ENCODE results near the gene SLC25A43. TPM values are rescaled to one million over a fixed set of nuclear protein-coding genes. Genes with fewer than 3 reads are reported as not detected.
"Not testable (repeated sequence)": the region's sequence is repeated elsewhere in the genome, so short reads cannot be mapped to it uniquely, and the experiment has no call there.

Gene SLC25A43
- total RNA-seq, 1 donor from 2014 or later, result 6.1 TPM

DNA sequence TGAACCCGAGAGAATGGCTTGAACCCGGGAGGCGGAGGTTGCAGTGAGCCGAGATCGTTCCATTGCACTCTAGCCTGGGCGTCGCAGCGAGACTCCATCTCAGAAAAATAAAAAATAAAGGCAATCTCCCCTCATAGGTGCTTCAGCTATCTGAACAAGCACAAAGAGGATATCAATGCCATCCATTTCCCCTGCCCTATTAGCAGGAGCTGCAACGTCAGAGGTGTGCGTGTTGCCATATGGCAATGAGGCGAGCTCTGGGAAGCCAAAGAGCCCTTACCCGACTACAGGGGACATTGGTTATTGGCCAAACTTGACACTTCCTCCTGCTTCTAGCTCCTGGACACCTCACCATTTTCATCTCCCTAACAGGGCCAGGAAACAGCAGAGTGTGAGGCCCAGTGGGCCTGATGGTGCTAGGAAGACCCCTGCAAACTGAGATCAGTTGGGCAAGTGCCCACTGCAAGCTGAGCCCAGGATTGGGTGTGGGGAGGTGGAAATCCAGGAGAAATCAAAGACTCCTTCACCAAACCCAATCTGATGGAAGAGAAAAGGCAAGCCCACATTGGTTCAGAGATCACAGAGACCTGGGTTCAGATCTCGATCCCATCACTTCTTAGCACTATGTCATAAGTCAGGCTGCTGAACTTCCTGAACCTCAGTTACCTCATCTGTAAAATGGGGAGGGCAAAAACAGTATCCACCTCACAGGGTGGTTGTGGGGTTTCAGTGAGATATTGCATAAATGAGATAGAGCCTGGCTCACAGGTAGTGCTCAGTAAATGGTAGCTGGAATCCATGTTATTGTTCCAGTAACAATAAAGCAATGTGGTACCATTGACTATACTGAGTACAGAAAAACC lies 90.3 kb downstream of the SLC25A43 start:
- DNase-seq (ENCODE audit: low read depth, low spot score), result no peak
- peaks cover 4% of the 10 kb centered on the region for H3K4me1 Mint-ChIP-seq
- no peaks in the 10 kb centered on the region for H3K27me3 Mint-ChIP-seq (ENCODE audit: low read depth)
- no peak overlapping the region for H3K4me3 Mint-ChIP-seq
- TF ChIP-seq, protein P1, sequence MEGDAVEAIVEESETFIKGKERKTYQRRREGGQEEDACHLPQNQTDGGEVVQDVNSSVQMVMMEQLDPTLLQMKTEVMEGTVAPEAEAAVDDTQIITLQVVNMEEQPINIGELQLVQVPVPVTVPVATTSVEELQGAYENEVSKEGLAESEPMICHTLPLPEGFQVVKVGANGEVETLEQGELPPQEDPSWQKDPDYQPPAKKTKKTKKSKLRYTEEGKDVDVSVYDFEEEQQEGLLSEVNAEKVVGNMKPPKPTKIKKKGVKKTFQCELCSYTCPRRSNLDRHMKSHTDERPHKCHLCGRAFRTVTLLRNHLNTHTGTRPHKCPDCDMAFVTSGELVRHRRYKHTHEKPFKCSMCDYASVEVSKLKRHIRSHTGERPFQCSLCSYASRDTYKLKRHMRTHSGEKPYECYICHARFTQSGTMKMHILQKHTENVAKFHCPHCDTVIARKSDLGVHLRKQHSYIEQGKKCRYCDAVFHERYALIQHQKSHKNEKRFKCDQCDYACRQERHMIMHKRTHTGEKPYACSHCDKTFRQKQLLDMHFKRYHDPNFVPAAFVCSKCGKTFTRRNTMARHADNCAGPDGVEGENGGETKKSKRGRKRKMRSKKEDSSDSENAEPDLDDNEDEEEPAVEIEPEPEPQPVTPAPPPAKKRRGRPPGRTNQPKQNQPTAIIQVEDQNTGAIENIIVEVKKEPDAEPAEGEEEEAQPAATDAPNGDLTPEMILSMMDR (conservative IDR thresholded peaks at IDR 0.05), result no peak
- H3K27ac Mint-ChIP-seq (ENCODE audit: unreplicated experiment), result no peak overlapping the region
- no peaks in the 10 kb centered on the region for H3K9me3 Mint-ChIP-seq
- peaks cover 2% of the 10 kb centered on the region for H3K36me3 Mint-ChIP-seq (ENCODE audit: low read depth)

- no peak overlapping the region for H3K4me3 Mint-ChIP-seq
- H3K27ac Mint-ChIP-seq (ENCODE audit: unreplicated experiment), result no peak overlapping the region
- peaks cover 20% of the 10 kb centered on the region for H3K4me1 Mint-ChIP-seq
- no peaks in the 10 kb centered on the region for H3K9me3 Mint-ChIP-seq
- no peak for DNase-seq (ENCODE audit: low read depth, low spot score)
- TF ChIP-seq, protein P1 (conservative IDR thresholded peaks at IDR 0.05), result no peak
- no peaks in the 10 kb centered on the region for H3K27me3 Mint-ChIP-seq (ENCODE audit: low read depth)
- peaks cover 2% of the 10 kb centered on the region for H3K36me3 Mint-ChIP-seq (ENCODE audit: low read depth)
These were observed 93.3 kb downstream of the SLC25A43 start for GRCh38 chrX:119492463-119492862.

DNA sequence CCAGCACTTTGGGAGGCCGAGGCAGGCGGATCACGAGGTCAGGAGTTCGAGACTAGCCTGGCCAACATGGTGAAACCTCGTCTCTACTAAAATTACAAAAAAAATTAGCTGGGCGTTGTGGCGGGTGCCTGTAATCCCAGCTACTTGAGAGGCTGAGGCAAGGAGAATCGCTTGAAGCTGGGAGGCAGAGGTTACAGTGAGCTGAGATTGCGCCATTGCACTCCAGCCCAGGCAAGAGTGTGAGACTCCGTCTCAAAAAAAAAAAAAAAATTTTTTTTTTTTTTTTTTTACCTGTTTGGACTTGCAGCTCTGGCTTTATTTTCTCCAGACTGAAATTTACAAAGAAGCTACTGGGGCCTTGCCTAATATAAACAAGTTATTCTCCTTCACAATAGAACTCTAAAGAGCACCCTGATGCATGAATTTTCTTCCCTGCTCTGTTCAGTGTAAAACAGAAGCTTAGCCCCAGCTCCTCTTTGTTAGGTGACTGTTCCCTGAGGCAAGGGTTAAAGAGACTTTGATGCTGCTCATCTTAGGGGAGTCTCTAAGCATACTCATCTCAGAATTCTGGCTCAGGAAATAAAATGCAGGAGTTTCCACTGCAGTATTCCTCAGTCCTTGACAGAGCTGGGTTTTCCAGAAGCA lies 94.8 kb downstream of the SLC25A43 start:
- H3K9me3 Mint-ChIP-seq; H3K36me3 Mint-ChIP-seq (ENCODE audit: low read depth); H3K4me3 Mint-ChIP-seq; H3K27ac Mint-ChIP-seq (ENCODE audit: unreplicated experiment); DNase-seq (ENCODE audit: low read depth, low spot score); H3K27me3 Mint-ChIP-seq (ENCODE audit: low read depth): not testable (repeated sequence)
- peaks cover 20% of the 10 kb centered on the region for H3K4me1 Mint-ChIP-seq

DNA sequence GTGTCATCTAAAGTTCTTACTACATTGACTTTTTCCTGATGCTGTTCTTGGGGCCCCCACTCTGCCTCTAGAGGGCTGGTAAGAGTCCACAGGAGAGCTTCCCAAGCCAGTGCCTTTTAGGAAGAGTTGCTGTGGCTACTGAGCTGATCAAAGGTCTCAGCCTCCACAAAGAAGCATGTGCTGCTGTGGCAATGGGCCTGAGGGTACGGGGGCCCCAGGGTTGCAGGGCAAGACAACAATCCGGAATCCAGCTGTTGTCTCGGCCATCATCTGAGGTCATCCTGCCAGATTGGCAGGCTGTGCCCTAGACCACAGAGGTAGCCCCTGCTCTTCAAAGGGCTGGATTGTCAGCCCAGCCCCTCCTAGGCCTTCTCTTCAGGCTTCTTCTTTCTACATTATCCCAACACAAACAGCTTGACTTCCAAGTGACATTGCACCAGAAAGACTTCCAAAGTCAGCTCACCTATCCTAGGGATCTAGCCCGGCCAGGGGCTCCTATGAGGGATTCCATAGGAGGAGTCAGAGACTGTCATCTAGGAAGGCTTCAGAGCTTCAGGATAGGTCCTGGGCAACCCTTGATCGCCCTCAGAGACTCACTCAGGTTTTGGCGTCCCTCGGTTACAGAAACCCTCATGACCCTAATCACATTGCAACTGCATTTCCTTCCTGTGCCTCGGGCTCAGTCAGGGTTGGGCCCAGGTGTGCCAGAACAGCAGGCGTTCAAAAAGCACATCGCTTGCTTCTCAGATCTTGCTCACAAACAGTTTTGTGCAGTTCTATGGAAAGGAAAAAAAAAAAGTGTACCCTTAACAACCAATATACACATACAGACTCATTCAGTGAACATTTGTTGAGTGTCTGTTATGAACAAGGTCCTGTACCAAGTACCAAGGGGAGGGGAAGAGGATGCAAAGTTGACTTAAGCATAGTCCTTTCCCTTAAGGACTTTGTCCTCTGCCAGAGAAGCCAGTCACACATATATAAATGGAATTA lies 96.9 kb downstream of the SLC25A43 start:
- Mint-ChIP-seq H3K27me3 (ENCODE audit: low read depth) (no peaks in the 10 kb centered on the region), H3K4me1 (peaks cover 20% of the 10 kb centered on the region), H3K27ac (ENCODE audit: unreplicated experiment) (no peak overlapping the region), H3K9me3 (no peaks in the 10 kb centered on the region), H3K4me3 (no peak overlapping the region), H3K36me3 (ENCODE audit: low read depth) (no peaks in the 10 kb centered on the region)
- TF ChIP-seq, protein P1 (conservative IDR thresholded peaks at IDR 0.05), result no peak
- no peak for DNase-seq (ENCODE audit: low read depth, low spot score)

DNA sequence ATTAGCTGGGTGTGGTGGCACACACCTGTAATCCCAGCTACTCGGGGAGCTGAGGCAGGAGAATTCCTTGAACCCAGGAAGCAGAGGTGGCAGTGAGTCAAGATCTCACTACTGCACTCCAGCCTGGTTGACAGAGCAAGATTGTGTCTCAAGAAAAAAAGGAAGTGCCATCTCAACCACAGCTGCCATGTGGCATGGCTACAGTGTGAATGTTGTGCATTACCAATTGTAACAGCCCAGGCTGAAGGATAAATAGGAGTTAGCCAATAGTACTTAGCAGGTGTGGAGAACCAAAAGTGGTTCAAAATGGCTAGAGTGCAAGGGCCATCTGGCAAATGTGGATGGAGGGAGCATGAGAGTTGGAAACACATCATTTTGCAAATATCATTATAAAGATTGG lies 98.0 kb downstream of the SLC25A43 start:
- no peak overlapping the region for H3K4me3 Mint-ChIP-seq
- H3K27ac Mint-ChIP-seq (ENCODE audit: unreplicated experiment), result no peak overlapping the region
- no peaks in the 10 kb centered on the region for H3K27me3 Mint-ChIP-seq (ENCODE audit: low read depth)
- no peak for DNase-seq (ENCODE audit: low read depth, low spot score)
- peaks cover 20% of the 10 kb centered on the region for H3K4me1 Mint-ChIP-seq
- no peaks in the 10 kb centered on the region for H3K36me3 Mint-ChIP-seq (ENCODE audit: low read depth)
- TF ChIP-seq, protein P1 (conservative IDR thresholded peaks at IDR 0.05), result no peak
- no peaks in the 10 kb centered on the region for H3K9me3 Mint-ChIP-seq
